ENCODE measurements around the gene SCN4A.
"Not testable (repeated sequence)": the region's sequence is repeated elsewhere in the genome, so short reads cannot be mapped to it uniquely, and the experiment has no call there.

Gene SCN4A

GRCh38 chr17:63911041-63911635 is 61.6 kb downstream of the SCN4A start, which contains the start of gene CSHL1:
CSHL1 (minus strand) TSS chr17:63911258; CDS start chr17:63911196, 62 bp downstream.
- DNase-seq: no peak

- DNase-seq: no peak
Observed at GRCh38 chr17:63910096-63910495, 62.6 kb downstream of the SCN4A start.

- not testable (repeated sequence) for DNase-seq
Observed at GRCh38 chr17:63909586-63909985, 63.1 kb downstream of the SCN4A start.

GRCh38 chr17:63907161-63907778 is 65.4 kb downstream of the SCN4A start:
- DNase-seq: peak; percentile 1

GRCh38 chr17:63904796-63905195 is 67.9 kb downstream of the SCN4A start:
- DNase-seq: not testable (repeated sequence)

- DNase-seq: not testable (repeated sequence)
Observed at GRCh38 chr17:63903787-63904201, 68.9 kb downstream of the SCN4A start.

GRCh38 chr17:63901971-63902370 is 70.7 kb downstream of the SCN4A start:
- not testable (repeated sequence) for DNase-seq

GRCh38 chr17:63898899-63899798 is 73.6 kb downstream of the SCN4A start:
- DNase-seq: not testable (repeated sequence)

GRCh38 chr17:63896524-63897354 is 76.0 kb downstream of the SCN4A start, which contains the start of gene CSH1:
CSH1 (minus strand) TSS chr17:63896574; CDS start chr17:63896511, 63 bp downstream.
- DNase-seq: not testable (repeated sequence)

GRCh38 chr17:63894821-63895220 is 77.9 kb downstream of the SCN4A start:
- DNase-seq: not testable (repeated sequence)

- not testable (repeated sequence) for DNase-seq
Observed at GRCh38 chr17:63894021-63894420, 78.7 kb downstream of the SCN4A start.

- not testable (repeated sequence) for DNase-seq
Observed at GRCh38 chr17:63892316-63893037, 80.2 kb downstream of the SCN4A start.

GRCh38 chr17:63889026-63889848 is 83.5 kb downstream of the SCN4A start:
- not testable (repeated sequence) for DNase-seq

Measured in DMS79 treated with DMSO at 0.1 percent for 48 hours (cell line).